ENCODE results near the gene NUDT1.
A peak's percentile ranks its signal among the peaks of the same experiment; 100 is the strongest.

Gene NUDT1

DNA sequence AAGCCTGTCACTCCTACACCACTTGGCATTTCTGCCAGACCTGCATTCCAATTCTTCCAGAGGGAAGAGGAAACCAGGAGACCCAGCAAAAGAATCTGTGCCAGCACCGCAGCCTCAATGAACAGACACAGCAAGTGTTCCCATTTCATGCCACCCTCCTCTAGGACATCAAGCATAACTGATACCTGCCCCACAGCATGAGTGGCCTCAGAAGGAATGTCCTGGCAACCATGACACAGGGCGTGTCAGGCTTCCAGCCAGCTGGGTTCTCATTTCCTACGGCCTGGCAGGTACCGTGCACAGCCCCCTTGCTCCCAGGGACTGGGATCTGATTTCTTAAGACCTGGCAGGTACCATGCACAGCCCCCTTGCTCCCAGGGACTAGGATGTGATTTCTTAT is 17.1 kb upstream of the NUDT1 start:
- DNase-seq: peak; percentile 84

DNA sequence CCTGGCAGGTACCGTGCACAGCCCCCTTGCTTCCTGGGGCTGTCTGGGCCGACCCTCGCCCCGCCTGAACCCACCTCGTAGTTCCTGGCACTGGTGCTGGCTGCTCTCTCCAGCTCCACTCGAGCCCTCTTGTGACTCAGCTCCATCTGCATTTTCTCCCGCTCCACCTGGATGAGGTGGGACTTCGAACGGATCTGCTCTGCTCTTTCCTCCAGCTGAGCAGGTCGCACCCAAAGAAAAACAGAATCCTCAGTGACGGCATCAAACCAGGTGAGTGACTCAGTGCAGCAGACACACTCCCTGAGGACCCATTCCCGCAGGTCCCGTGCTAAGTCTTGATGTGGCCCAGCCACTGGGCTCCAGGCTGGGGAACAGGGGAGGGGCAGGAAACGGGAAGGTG is 16.7 kb upstream of the NUDT1 start:
- peak; percentile 82 for DNase-seq

GRCh38 chr7:2225830-2226229 is 16.2 kb upstream of the NUDT1 start:
- DNase-seq: no peak

DNA sequence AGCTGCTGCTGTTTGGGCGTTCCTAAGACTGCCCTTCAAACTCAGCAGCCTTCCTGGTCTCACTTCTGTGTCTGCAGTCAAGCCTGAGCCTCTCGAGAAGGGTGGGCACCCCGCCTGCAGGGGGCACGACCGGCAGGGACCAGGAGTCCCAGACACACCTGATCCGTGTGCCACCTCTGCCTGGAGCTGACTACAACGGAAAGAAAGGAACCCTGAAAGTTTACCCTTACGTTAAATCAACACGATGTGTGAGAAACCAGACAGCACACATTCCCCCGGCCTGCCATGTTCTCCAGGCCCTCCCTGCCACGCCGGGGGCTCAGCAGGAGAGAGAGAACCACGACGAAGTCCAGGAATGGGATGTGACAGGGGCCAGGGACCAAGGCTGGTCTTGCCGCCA is 14.3 kb upstream of the NUDT1 start:
- no peak for DNase-seq

- DNase-seq: no peak
These were observed 13.1 kb upstream of the NUDT1 start for GRCh38 chr7:2228921-2229320.

- DNase-seq: no peak
These were observed 12.6 kb upstream of the NUDT1 start for GRCh38 chr7:2229467-2229866.

GRCh38 chr7:2230226-2230625 is 11.8 kb upstream of the NUDT1 start:
- no peak for DNase-seq

GRCh38 chr7:2230882-2231281 is 11.1 kb upstream of the NUDT1 start:
- no peak for DNase-seq

DNA sequence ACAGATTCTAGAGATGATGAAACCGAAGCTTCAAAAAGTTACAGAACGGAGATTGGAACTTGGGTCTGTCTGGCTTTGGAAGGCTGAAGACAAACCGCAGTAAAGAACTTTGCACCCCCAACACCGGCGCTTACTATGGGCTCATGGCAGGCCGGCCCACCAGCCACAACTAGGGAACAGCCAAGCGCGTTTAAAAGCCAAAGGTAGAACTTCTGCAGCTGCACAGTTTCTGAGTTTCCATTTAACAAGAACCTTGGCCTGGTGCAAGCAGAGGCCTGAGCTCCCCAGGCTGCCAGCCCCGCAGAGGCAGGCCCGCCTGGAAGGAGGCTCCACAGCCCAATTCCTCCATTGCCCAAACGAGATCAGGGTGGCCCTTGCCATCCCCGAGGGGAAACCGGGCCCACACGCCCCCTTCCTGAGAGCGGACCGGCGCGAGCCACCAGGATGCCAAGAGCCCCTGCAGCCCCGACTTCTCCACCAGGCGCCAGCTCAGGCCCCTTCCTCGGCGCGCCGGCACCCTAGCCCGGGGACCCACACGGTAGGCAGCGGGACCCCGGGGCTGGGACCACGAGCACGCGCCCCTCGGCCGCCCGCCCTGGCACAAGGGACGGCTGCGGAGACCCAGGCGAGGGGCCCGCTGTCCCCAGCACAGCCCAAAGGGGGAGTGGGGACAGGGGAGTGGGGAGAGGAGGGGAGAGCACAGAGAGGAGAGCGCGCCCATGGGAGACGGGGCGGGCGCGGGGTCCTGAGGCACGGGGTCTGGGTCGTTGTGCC is 9.8 kb upstream of the NUDT1 start:
- DNase-seq: no peak

DNA sequence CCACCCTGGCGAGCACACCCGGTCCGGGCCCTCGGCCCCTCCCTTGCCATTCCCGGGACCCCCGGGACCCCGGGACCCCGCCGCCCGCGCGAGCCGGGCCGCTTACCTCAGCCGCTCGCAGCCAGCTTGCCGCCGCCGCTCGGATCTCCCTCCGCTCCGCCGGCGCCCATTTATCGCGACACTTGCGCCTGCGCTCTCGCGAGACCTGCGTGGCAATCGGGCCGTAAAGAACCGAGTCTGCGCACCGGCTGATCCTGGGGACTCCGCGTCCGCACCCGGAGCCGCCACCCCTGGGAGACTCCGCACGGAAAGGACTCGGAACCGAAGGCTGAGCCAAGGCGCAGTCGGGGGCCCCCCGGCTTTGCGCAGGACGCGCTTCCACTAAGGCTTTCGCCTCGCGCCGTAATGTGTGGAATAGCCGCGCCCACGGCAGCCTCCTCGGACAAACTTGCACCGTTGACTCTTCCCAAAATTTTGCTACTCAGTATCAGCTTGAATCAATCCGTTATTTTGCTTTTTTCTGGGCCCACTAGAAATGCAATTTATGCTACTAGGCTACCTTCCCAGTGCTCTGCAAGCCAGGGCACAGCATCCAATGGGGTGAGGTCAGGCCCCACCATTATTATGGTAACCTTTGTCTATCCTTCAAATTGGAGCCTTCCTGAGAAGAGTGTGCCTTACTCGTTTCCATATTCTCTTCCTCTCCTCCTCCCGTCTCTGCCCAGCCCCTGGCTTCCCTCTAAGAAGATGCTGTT is 9.1 kb upstream of the NUDT1 start, which contains the start of gene MAD1L1:
TSS of gene MAD1L1 (minus strand) at position 180 of the 755 bp plus-strand sequence. CDS start 2,812 bp downstream, outside the sequence.
- DNase-seq: peak; percentile 54

DNA sequence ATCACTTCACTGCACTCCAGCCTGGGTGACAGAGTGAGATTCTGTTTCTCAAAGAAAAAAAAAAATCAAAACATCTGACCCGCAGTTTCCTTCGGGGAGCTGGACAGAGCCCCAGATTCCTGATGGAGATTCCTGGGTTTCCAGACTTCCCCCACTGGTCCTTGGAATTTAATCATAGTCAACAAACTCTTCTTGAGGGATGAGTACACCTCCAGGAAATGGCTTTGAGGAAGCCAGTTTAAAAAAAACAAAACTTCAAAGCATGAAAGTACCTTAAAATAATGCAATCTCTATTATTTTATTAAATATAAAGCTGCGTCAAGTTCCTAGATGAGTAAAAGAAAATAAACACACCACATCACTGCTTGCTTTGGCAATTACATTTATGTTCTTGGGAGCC is 8.1 kb upstream of the NUDT1 start:
- no peak for DNase-seq

- DNase-seq: peak; percentile 93
These were observed 4.9 kb upstream of the NUDT1 start for GRCh38 chr7:2237109-2237602.

GRCh38 chr7:2239242-2239641 is 2.8 kb upstream of the NUDT1 start:
- no peak for DNase-seq

- DNase-seq: no peak
These were observed 759 bp downstream of the NUDT1 start for GRCh38 chr7:2242541-2243429.

DNA sequence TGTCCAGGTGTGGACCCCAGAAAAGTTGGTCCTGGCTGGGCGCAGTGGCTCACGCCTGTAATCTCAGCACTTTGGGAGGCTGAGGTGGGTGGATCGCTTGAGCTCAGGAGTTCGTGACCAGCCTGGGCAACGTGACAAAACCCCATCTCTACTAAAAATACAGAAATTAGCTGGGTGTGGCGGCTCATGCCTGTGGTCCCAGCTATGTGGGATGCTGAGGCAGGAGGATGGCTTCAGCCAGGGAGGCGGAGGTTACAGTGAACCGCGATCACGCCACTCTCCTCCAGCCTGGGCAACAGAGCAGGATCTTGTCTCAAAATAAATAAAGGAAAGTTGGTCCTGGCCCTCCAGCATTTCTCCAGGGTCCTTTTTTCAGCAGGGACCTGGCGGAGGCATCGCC is 1.4 kb downstream of the NUDT1 start:
- DNase-seq: no peak

DNA sequence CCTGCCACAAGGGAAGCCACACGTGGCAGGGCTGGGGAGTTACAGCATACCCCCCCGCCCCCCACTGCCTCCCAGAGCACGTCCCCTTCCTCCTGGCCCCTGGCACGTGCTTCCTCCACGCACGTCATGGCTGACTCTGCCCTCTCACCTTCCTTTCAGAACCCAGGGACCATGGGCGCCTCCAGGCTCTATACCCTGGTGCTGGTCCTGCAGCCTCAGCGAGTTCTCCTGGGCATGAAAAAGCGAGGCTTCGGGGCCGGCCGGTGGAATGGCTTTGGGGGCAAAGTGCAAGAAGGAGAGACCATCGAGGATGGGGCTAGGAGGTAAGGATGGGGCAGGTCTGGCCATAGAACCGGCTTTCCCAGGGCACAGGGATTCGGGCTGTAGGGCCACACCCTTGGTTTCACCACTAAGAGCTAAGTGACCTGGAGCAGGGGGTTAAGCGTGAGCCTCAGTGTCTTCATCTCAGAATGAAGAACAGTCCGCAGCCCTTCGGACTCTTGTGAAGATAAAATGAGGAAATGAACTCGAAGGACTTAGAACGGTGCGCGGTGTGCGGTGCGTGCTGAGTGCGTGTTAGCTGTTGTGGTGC is 2.5 kb downstream of the NUDT1 start:
- no peak for DNase-seq

GRCh38 chr7:2245883-2246675 is 4.1 kb downstream of the NUDT1 start:
- DNase-seq: no peak

- DNase-seq: no peak
These were observed 5.3 kb downstream of the NUDT1 start for GRCh38 chr7:2247141-2247995.

DNA sequence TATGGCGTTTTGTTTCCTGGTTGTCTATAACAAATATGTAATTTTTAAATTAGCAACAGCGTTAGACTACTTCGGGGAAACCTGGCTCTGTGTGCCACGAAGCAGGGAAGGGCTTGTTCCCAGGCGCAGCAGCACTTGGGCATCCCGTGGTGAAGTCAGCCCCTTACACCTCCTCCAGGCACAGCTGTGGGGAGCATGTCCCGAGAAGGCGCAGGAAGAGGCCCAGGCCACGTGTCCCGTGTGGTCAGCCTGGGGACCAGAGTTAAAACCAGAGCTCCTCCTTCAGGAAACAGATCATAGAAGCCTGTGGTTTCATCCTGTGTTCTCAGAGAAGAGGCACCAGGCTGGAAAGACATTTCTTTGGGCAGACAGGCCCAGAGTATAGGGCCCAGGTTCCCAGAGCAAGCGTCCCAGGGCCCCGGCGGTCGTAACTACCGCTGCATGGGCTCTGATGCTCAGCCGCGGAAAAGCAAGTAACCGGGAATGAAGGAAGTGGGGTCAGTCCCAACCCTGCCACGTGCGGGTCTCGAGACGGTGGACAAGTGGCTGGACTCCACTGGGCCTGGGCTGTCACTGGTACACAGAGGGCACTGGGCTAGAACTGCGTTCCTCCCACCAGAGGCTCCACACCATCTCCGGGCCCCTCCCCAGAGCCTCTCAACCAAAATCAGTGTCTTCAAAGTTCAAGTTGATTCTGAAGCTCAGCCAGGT is 7.1 kb downstream of the NUDT1 start:
- no peak for DNase-seq

- DNase-seq: no peak
These were observed 7.8 kb downstream of the NUDT1 start for GRCh38 chr7:2249744-2250323.

All from DMS79 (cell line).